HepG2 (cell line): ENCODE data around the gene MXRA8. TPM values are rescaled to one million over a fixed set of nuclear protein-coding genes. Genes with fewer than 3 reads are reported as not detected.

Source experiments
- BCL3 ChIP-seq: sonication (generic); formaldehyde crosslinking; IDR thresholded peaks from 2 replicates; pipeline ENCODE4 v1.5.1; 2020; ENCODE audit warnings: mild to moderate bottlenecking, missing genetic modification reagents, moderate library complexity
- CEBPB ChIP-seq: IDR thresholded peaks from 2 replicates; pipeline ENCODE4 v1.6.1; 2011; ENCODE audit warnings: low read depth, low read length, improper control_type of control experiment, borderline replicate concordance
- HMGXB4 ChIP-seq, 2 experiments: sonication (generic) in 1 of 2; formaldehyde crosslinking in 1 of 2; IDR thresholded peaks; 2 replicates each; pipeline versions ENCODE4 v1.4.0 to v1.6.1; 2018 to 2020; ENCODE audit warnings: missing genetic modification reagents in 2 of 2, borderline replicate concordance in 1 of 2, low read depth in 1 of 2, mild to moderate bottlenecking in 1 of 2, missing biosample characterization in 1 of 2
- MYC ChIP-seq: sonication (generic); formaldehyde crosslinking; IDR thresholded peaks from 2 replicates; pipeline ENCODE4 v1.9.0; 2021; ENCODE audit warnings: missing genetic modification reagents, borderline replicate concordance
- NFE2L2 ChIP-seq: fragments of 150-350 bp; IDR thresholded peaks from 2 replicates; pipeline ENCODE4 v1.6.1; 2014; ENCODE audit warnings: low read length
- NRL ChIP-seq: sonication (generic); formaldehyde crosslinking; IDR thresholded peaks from 2 replicates; pipeline ENCODE4 v1.5.0; 2020; ENCODE audit warnings: missing genetic modification reagents, mild to moderate bottlenecking, moderate library complexity, borderline replicate concordance
- ZBTB21 ChIP-seq: sonication (generic); formaldehyde crosslinking; IDR thresholded peaks from 2 replicates; pipeline ENCODE4 v1.4.0; 2020; ENCODE audit warnings: missing genetic modification reagents
- ZNF280B ChIP-seq: sonication (generic); formaldehyde crosslinking; IDR thresholded peaks from 2 replicates; pipeline ENCODE4 v1.5.0; 2020; ENCODE audit warnings: missing genetic modification reagents, mild to moderate bottlenecking, borderline replicate concordance
- ZNF280D ChIP-seq: sonication (generic); formaldehyde crosslinking; IDR thresholded peaks from 2 replicates; pipeline ENCODE4 v1.5.1; 2020; ENCODE audit warnings: mild to moderate bottlenecking, missing genetic modification reagents
- ZNF335 ChIP-seq: sonication (generic); formaldehyde crosslinking; IDR thresholded peaks from 2 replicates; pipeline ENCODE4 v1.4.0; 2020; ENCODE audit warnings: missing genetic modification reagents
- ZNF563 ChIP-seq: sonication (generic); formaldehyde crosslinking; IDR thresholded peaks from 2 replicates; pipeline ENCODE4 v1.8.0; 2022; ENCODE audit warnings: mild to moderate bottlenecking, moderate library complexity, missing genetic modification reagents
- ZNF567 ChIP-seq: sonication (generic); formaldehyde crosslinking; IDR thresholded peaks from 2 replicates; pipeline ENCODE4 v1.8.1; 2023; ENCODE audit warnings: mild to moderate bottlenecking, missing genetic modification reagents, borderline replicate concordance
- ZNF609 ChIP-seq: sonication (generic); formaldehyde crosslinking; IDR thresholded peaks from 2 replicates; pipeline ENCODE4 v1.4.0; 2020; ENCODE audit warnings: mild to moderate bottlenecking, missing genetic modification reagents, borderline replicate concordance
- polyA plus RNA-seq, 8 experiments: library from polyadenylated mRNA; depleted of rRNA in 3 of 8; stranded (reverse) in 7 of 8; unstranded in 1 of 8; fragments of >200 nt; fragmentation: Illumina TruSeq in 4 of 8; extraction: Trizol in 4 of 8; gene quantifications; 2 replicates each; pipeline versions ENCODE4 v1.2.1 to v1.2.3, GENCODE V29; 2011 to 2016; ENCODE audit warnings: low read depth in 4 of 8, missing spikeins in 1 of 8, mixed read lengths in 1 of 8; ENCODE audit not compliant: insufficient read depth in 1 of 8
- total RNA-seq, 5 experiments: library from RNA; depleted of rRNA; stranded (reverse); fragments of >200 nt; fragmentation: Illumina TruSeq; extraction: Trizol; gene quantifications; 2 replicates each; pipeline ENCODE4 v1.2.3, GENCODE V29; 2016; ENCODE audit warnings: low read depth in 1 of 5

MXRA8 gene
- total and polyA plus RNA-seq, 2 of the 13 experiments (the other 11 are each of a cell fraction or from before 2014, with no cell fraction given) = 19.8 to 44.8 TPM

GRCh38 chr1:1330366-1331067, 27.8 kb downstream of the MXRA8 start (continued):
- TF ChIP-seq ZNF280B (CRISPR knock-in tag) = no peak
- no peak for TF ChIP-seq HMGXB4 (CRISPR knock-in tag; IDR thresholded peaks at IDR 0.05; ENCODE audit: borderline replicate concordance in 1 of 2, low read depth in 1 of 2)
- TF ChIP-seq ZNF280D = no peak
- TF ChIP-seq NFE2L2 = no peak
- TF ChIP-seq ZNF563 = 0 out of 2 replicates have a peak, but pooled peaks have one; percentile 44
- TF ChIP-seq ZBTB21 (CRISPR knock-in tag) = 0 out of 2 replicates have a peak, but pooled peaks have one; percentile 8
- TF ChIP-seq ZNF335 (CRISPR knock-in tag) = no peak
- TF ChIP-seq ZNF609 (CRISPR knock-in tag) = 0 out of 2 replicates have a peak, but pooled peaks have one; percentile 7
- TF ChIP-seq CEBPB = no peak
- no peak for TF ChIP-seq ZNF567 (CRISPR knock-in tag)
- no peak for TF ChIP-seq BCL3 (CRISPR knock-in tag)
- 0 out of 2 replicates have a peak, but pooled peaks have one; percentile 5 for TF ChIP-seq MYC (CRISPR knock-in tag)
- no peak for TF ChIP-seq NRL
